ENCODE data around the gene MYLK2.

- TF ChIP-seq FOXM1 (IDR thresholded peaks at IDR 0.05; ENCODE audit: borderline replicate concordance, low read depth) (no peak), REST (IDR thresholded peaks at IDR 0.05; ENCODE audit: low read depth) (no peak), TEAD4 (IDR thresholded peaks at IDR 0.05) (no peak), EP300 (IDR thresholded peaks at IDR 0.05; ENCODE audit: borderline replicate concordance) (no peak), YY1 (IDR thresholded peaks at IDR 0.05; ENCODE audit: low read depth) (no peak), CREB1 (IDR thresholded peaks at IDR 0.05; ENCODE audit: low read depth) (no peak), MAX (IDR thresholded peaks at IDR 0.05) (no peak), NFIC (IDR thresholded peaks at IDR 0.05) (no peak), CEBPB (IDR thresholded peaks at IDR 0.05) (no peak)
Measured at GRCh38 chr20:31845300-31845863, 26.2 kb downstream of the MYLK2 start, which contains the start of gene FOXS1.

All from Ishikawa (cell line).